Fibroblast of the aortic adventitia (primary cell): ENCODE measurements around the gene TMEM181. TPM values are rescaled to one million over a fixed set of nuclear protein-coding genes. Genes with fewer than 3 reads are reported as not detected.

Source experiments
- DNase-seq: peaks from one replicate; pipeline ENCODE4 v3.0.0-alpha.2; 2010; ENCODE audit warnings: low read depth
- H3K4me3 ChIP-seq: 2 replicates; pipeline ENCODE4 v1.5.1; 2011; ENCODE audit warnings: low read depth, mild to moderate bottlenecking, control low read depth, low read length, moderate library complexity
- CTCF ChIP-seq: IDR thresholded peaks from 2 replicates; pipeline ENCODE4 v1.5.1; 2011; ENCODE audit warnings: mild to moderate bottlenecking, low read length, control low read depth, inconsistent platforms; ENCODE audit not compliant: insufficient read depth
- total RNA-seq: library from RNA; depleted of rRNA; stranded (reverse); fragments of >200 nt; gene quantifications from 2 replicates; pipeline ENCODE4 v1.2.3, GENCODE V29; 2012; ENCODE audit warnings: low replicate concordance

TMEM181 gene
- total RNA-seq, 1 donor = 36.2 TPM

DNA sequence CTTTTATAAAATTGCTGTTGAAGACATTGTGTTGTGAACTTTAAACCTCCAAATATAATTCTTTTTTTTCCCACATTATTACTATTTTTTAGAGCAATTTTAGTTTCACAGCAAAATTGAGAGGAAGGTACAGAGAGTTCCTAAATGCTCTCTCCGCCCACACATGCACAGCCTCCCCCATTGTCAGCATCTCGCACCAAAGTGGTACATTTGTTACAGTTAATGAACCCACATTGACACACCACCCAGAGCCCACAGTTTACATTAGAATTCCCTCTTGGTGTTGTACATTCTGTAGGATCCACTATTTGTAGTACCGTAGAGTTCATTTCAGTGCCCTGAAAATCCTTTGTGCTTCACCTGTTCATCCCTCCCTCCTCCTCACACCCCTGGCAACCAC, 33.8 kb downstream of the TMEM181 start:
- TF ChIP-seq CTCF = no peak
- H3K4me3 ChIP-seq = no peak overlapping the region
- DNase-seq = no peak

GRCh38 chr6:158595223-158595622, 35.3 kb downstream of the TMEM181 start:
- H3K4me3 ChIP-seq = no peak overlapping the region
- peak; percentile 34 for TF ChIP-seq CTCF
- DNase-seq = no peak

DNA sequence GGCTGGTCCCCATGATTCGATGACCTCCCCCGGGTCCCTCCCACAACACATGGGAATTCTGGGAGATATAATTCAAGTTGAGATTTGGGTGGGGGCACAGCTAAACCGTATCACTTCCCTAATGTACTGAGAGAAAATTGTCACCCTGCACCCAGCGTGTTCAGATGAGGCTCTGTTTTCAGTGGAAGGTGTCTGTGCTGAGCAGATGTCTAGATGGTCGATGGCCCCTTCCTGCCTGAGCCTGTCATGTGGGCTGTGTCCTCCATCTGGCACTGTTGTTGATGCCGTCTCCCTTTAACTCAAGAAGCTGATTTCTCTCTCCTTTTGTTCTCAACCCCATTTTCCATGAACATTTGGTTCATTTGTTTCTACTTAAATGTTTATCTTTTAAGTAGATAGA, 37.0 kb downstream of the TMEM181 start:
- DNase-seq = no peak
- H3K4me3 ChIP-seq = no peak overlapping the region
- no peak for TF ChIP-seq CTCF

GRCh38 chr6:158597565-158597964, 37.7 kb downstream of the TMEM181 start:
- no peak for TF ChIP-seq CTCF
- H3K4me3 ChIP-seq = no peak overlapping the region
- DNase-seq = no peak

DNA sequence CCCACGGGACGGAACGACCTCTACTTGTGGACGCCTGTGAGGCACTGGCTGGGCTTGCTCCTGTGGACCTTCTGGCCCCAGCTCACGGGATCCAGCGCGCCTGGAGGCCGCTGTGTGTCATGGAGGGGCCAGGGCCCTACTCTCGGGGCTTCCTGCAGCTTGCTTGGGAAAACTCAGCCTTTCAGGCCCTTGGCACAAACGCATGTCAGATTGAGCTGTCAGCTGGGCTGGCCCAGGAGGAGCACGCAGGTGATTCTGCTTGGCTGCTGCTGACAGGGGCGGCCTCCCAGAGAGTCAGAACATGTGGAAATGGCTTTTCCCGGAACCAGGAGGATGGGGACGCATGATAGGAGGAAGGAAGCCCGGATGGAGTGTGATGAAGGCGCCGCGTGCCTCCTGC, 39.7 kb downstream of the TMEM181 start:
- no peak for DNase-seq
- H3K4me3 ChIP-seq = no peak overlapping the region
- no peak for TF ChIP-seq CTCF

- no peak overlapping the region for H3K4me3 ChIP-seq
- DNase-seq = peak; percentile 7
- TF ChIP-seq CTCF = no peak
These were observed 43.6 kb downstream of the TMEM181 start for GRCh38 chr6:158603261-158604047.

DNA sequence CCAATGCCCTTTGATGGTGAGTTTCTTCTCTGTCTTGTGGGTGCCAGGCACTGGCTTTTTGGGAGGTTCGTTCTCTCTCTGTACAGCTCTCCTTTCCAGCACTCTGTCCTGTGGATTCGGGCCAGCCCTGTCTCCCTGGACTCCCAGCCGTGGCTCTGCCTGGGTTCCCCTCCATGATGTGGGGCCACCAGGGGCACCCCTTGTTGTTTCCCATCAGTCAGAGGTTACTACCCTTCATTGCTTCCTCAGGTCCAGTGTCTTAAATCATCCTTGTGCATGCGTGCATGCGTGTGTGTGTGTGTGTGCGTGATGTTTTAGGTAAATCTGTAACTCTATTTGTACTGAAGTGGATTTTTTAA, 44.1 kb downstream of the TMEM181 start:
- no peak for DNase-seq
- no peak for TF ChIP-seq CTCF
- H3K4me3 ChIP-seq = no peak overlapping the region
